GM08714 (cell line): ENCODE measurements around the gene PSME2.

Experiments
- H3K4me3 ChIP-seq: fragments of 200-500 bp; sonication (Bioruptor generic); 2 replicates; pipeline ENCODE4 v1.5.1; 2014; ENCODE audit warnings: mild to moderate bottlenecking, low read length, inconsistent platforms
- ZNF274 ChIP-seq: IDR thresholded peaks from 2 replicates; pipeline ENCODE4 v1.6.1; 2012; ENCODE audit warnings: mild to moderate bottlenecking, low read depth, low read length

The PSME2 gene, protein sequence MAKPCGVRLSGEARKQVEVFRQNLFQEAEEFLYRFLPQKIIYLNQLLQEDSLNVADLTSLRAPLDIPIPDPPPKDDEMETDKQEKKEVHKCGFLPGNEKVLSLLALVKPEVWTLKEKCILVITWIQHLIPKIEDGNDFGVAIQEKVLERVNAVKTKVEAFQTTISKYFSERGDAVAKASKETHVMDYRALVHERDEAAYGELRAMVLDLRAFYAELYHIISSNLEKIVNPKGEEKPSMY

DNA sequence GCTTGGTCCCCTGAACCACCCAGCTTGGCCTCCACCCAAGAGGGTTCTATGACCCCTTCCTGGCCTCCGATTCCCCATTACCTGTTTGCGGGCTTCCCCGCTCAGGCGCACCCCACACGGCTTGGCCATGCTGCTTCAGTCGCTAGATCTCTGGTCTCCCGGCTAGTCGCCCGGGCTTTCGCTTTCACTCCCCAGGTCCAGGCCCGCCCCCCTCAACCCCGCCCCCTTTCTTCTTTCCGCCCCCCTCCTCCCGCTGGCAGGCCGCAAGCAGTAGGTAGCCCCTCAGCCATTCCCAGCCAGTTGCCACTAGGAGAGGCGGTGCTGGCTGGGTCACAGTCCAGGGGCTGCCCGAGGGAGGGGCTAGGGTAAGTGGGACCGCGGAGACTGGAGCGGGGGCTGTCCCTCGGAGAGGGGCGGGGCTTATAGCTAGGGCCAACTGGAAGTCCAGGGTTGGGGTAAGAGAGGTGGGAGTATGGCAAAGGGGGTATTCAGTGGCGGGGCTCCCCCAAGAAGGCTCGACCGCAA is at the start of gene PSME2:
PSME2 (minus strand) TSS at position 158 of the 525 bp plus-strand sequence; CDS start at position 129, 29 bp downstream.
- TF ChIP-seq ZNF274, result no peak
- peak within 1 kb of the TSS; percentile 96 for H3K4me3 ChIP-seq

DNA sequence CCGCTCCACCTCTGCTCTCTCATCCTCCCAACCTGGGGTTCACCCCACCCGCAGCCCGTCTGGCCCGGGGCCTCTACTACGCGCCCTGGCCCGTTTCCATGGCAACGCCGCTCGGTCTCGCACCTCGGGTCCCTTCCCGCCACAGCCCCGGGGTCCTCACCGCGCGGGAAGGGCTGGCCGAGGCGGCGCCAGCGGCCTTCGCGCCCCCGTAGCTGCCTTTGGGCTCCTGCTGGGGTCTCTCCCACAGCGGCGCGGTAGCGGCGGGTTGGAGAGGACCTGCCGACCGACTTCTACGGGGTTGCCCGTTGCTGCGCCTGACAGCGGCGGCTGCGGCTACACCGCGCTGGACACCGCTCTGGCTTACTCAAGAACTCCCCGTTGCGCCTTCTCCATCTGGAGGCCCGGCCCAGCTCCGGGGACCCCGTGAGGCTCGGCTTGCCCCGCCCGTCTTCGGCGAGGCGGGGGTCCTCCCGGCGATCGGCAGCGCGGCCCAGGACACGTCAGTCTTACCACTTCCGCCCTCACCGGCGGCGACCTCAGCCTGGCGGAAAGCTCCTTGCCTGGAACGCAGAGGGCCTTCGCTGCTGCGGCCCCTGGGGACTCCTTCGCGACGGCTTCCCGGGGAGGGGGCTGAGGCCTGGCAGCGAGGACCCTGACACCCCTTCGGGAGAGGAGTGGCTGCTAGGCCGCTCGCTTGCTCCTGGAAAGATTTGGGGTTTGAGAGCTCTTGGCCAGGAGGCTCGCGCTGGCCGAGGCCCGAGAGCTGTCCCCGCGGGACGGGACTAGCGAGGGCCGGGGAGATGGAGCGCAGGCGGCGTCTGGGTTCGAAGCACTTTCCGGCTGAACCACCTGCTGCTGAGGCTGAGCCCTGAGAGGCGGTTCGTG is 49.0 kb upstream of the PSME2 start, which contains the start of gene TM9SF1:
TM9SF1 (minus strand) TSS at position 256 of the 885 bp plus-strand sequence. CDS start 422 bp downstream, outside the sequence.
- TF ChIP-seq ZNF274, result no peak

GRCh38 chr14:24194873-24195185 is 48.4 kb upstream of the PSME2 start:
- TF ChIP-seq ZNF274, result no peak
- H3K4me3 ChIP-seq, result peak overlapping the region; percentile 69; the same call in 1 of the 2 replicates

More for the DNA sequence above, 49.0 kb upstream of the PSME2 start, which contains the start of gene TM9SF1:
- peak within 1 kb of the TSS; percentile 69 for H3K4me3 ChIP-seq

DNA sequence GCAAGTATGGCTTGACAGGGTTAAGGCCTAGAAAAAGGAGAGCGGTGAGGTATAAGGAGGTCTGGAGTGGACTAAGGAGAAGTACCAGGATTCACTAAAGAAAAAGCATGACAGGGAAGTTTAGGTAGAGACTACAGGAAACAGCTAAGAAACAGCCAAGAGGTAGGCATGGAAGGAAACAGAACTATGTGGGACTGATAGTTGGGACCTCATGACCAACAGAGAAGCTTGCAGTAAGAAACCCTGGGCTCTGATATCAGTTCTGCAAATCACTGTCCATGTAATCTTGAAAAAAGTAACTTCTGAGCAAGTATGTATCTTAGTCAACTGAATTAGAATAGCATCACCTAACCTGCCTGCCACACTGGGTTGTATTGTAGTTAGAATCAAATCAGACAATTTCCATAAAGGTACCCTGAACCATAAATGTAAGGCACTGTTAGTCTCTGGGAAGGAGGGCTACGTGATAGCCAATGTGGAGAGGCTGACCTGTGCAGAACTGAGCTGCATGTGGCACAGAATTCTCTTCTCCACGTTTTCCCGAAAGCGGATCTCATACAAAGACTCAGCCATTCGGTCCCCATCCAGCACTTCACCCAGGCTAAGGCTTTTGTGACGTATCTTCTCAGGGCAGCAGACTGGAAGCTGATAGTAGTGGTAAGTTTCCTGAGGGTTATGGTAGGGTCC is 47.9 kb upstream of the PSME2 start:
- H3K4me3 ChIP-seq, result peak overlapping the region; percentile 69; the same call in 1 of the 2 replicates
- TF ChIP-seq ZNF274, result no peak

DNA sequence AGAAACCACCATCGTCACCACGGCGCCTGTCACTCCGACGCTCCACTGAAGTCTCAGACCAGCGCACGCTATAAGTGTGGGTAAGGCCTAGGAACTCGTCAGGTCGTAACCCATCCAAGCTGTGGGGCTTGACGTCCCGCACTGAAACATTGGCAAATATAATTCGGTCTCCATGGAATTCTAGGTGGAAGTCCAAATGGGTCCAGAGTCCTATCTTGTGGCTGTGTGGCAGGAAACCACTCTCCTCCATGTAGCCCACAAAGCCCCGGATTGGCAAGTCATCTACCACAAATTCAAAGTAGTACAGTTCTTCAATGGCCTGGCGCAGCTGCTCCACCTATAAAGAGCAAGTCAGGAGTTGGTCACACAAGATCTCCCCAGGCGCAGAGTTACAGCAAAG is 46.5 kb upstream of the PSME2 start:
- no peak overlapping the region for H3K4me3 ChIP-seq
- no peak for TF ChIP-seq ZNF274

- no peak for TF ChIP-seq ZNF274
- H3K4me3 ChIP-seq, result no peak overlapping the region
Measured at GRCh38 chr14:24190416-24190815, 44.0 kb upstream of the PSME2 start.

DNA sequence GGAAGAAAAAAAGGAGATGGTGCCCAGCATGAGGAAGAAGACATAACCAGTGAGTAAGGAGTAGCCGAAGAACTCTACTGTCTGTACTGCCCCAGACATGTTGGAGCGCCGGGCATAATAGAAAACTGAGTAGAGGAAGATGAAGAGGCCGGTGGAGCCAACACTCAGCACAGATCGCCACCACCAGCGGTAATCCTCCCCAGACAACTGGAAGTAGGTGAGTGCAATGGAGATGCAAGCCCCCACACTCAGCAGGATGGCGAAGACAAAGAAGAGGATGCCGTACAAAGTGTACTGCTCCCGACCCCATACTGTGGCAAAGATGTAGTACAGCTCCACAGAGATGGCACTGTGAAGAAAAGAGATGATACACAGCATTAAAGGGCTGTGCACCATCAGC is 43.0 kb upstream of the PSME2 start:
- no peak for TF ChIP-seq ZNF274
- H3K4me3 ChIP-seq, result no peak overlapping the region

DNA sequence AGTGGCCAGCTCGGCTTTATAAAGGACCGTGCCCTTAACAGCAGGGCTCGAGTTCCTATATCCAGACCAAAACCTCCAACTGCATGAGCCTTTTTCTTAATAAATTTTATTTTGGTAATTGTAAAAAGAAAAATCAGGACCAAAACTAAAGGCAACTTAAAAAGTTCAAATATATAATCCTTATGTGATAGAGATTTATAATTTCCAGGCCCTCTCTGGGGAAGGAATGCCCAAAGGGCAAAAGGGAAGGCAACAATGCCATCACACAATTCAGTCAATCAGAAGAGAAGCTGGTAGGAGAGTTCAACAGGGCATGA is 42.6 kb upstream of the PSME2 start:
- no peak overlapping the region; the same call in 1 of the 2 replicates for H3K4me3 ChIP-seq
- TF ChIP-seq ZNF274, result no peak

- no peak for TF ChIP-seq ZNF274
- H3K4me3 ChIP-seq, result peak within 1 kb of the TSS; percentile 72
Measured at GRCh38 chr14:24188251-24189058, 42.0 kb upstream of the PSME2 start, which contains the start of gene IPO4. TSS of gene IPO4 (minus strand) at chr14:24188816. CDS start at chr14:24188787, 29 bp downstream.

DNA sequence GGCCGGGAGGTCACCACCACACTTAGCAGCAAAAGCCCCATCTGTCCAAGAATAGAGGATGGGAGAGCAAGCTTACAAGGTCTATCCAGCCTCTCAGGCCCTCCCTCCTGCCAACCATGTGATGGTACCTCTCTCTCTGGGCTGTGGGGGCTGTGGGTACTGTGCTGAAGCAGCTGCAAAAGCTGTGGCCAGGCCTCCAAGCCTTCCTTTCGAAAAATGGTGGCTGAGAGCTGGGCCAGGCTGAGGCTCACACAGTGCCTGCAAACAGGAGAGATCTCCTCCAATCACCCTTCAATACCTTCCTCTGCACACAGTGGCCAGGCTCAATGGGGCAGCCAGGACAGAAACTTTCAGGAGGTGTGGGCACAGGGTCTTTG is 41.1 kb upstream of the PSME2 start:
- peak overlapping the region; percentile 72 for H3K4me3 ChIP-seq
- no peak for TF ChIP-seq ZNF274

DNA sequence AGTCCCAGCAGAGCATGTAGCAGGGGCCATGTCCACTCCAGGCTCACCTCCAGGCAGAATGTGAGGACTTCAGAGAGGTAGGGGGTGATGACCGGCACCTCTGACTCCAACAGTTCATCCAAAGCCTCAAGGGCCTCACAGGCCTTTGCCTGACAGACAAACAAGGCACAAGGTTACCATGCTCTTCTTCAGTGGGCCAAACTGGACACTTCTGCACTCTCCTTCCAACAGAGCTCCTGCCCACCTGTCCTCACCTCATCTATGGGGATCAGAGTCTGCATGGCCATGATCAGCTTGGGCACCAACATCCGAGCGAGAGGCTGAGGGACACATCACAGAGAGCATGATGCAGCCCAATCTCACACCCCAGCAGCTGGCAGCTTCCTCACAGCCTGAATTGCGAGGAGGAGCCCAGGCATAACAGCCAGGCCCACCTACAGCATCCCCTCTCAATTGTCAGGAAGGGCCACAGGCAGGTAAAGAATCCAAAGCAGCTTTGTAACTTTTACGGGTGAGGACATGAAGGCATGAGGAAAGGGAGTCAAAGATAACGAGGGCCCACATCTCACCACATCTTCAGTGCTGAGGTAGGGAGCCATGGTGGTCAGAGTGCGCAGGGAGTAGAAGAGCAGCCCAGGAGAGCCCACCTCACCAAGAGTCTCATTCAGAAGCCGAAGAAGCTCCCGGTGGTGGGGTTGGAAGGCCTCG is 40.6 kb upstream of the PSME2 start:
- no peak for TF ChIP-seq ZNF274
- no peak overlapping the region; the same call in 1 of the 2 replicates for H3K4me3 ChIP-seq

- H3K4me3 ChIP-seq, result no peak overlapping the region
- TF ChIP-seq ZNF274, result no peak
Measured at GRCh38 chr14:24185741-24186140, 39.3 kb upstream of the PSME2 start.

GRCh38 chr14:24185026-24185425 is 38.6 kb upstream of the PSME2 start:
- H3K4me3 ChIP-seq, result no peak overlapping the region
- no peak for TF ChIP-seq ZNF274
